Mucosa of stomach (tissue), 1 donor: ENCODE measurements around the gene MEF2D.

Experiments
- H3K27me3 ChIP-seq: one replicate; pipeline ENCODE4 v1.7.0; 2013; ENCODE audit warnings: mild to moderate bottlenecking, low read length; ENCODE audit not compliant: control insufficient read depth, insufficient read depth
- H3K36me3 ChIP-seq: one replicate; pipeline ENCODE4 v1.7.0; 2013; ENCODE audit warnings: low read length; ENCODE audit not compliant: control insufficient read depth, insufficient read depth
- H3K4me1 ChIP-seq: one replicate; pipeline ENCODE4 v1.7.0; 2013; ENCODE audit warnings: mild to moderate bottlenecking, low read length; ENCODE audit not compliant: control insufficient read depth, insufficient read depth
- H3K4me3 ChIP-seq: one replicate; pipeline ENCODE4 v1.7.0; 2013; ENCODE audit warnings: low read length
- H3K9ac ChIP-seq: one replicate; pipeline ENCODE4 v1.7.0; 2013; ENCODE audit warnings: mild to moderate bottlenecking, low read length, moderate library complexity
- H3K9me3 ChIP-seq: one replicate; pipeline ENCODE4 v1.7.0; 2013; ENCODE audit warnings: mild to moderate bottlenecking, low read length, moderate library complexity; ENCODE audit not compliant: control insufficient read depth
- donor health status: Pancreatic carcinoma.

The MEF2D gene

DNA sequence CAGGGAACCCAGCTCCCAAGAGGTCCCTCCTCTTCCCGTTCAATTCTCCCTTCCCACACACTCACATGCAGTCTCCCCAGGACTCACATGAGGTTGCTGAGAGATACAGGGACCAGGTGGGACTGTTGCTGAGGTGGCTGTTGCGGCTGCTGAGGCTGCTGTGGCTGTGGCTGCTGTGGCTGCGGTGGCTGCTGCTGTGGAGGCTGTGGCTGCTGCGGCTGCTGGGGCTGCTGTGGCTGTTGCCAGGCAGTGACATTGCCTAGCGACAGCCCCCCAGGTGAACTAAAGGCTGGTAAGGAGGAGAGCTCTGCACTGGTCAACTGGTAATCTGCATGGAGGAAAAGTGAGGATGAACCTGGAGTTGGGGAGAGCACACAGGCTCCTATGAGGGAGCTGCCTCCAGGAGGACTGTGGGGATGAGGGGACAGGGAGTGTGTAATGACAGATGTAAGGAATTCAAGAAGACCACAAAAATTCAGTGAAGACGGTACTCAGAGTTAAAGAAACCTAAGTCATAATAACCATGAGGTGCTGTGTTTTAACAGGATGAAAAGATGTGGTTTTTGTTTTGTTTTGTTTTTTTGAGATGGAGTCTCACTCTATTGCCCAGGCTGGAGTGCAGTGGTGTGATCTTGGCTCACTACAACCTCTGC is 31.8 kb downstream of the MEF2D start:
- Histone ChIP-seq H3K9me3 (no peaks in the 10 kb centered on the region), H3K36me3 (peaks cover 23% of the 10 kb centered on the region), H3K27me3 (no peaks in the 10 kb centered on the region), H3K4me1 (peaks cover 52% of the 10 kb centered on the region), H3K9ac (no peak overlapping the region), H3K4me3 (no peak overlapping the region)

DNA sequence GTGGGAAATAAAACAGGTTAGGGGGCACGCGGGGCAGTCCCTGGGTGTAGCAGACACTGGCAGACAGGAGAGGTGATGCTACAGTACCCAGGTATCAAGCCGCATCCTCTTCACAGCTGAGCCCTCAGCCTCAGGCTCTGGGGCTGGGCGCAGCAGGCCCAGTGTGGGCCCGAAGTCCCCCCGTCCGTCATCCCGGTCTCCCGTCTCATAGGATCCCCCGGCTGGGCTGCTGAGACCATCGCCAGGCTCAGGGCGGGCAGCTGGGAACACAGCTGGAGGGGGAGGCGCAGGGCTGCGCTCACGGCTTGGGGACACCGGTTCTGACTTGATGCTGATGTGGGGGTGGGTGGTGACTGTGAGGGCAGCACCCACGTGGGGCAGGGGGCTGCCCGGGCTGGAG is 32.7 kb downstream of the MEF2D start:
- H3K9me3 ChIP-seq = no peaks in the 10 kb centered on the region
- H3K4me1 ChIP-seq = peaks cover 56% of the 10 kb centered on the region
- H3K9ac ChIP-seq = no peak overlapping the region
- peaks cover 15% of the 10 kb centered on the region for H3K36me3 ChIP-seq
- H3K27me3 ChIP-seq = no peaks in the 10 kb centered on the region
- H3K4me3 ChIP-seq = no peak overlapping the region

DNA sequence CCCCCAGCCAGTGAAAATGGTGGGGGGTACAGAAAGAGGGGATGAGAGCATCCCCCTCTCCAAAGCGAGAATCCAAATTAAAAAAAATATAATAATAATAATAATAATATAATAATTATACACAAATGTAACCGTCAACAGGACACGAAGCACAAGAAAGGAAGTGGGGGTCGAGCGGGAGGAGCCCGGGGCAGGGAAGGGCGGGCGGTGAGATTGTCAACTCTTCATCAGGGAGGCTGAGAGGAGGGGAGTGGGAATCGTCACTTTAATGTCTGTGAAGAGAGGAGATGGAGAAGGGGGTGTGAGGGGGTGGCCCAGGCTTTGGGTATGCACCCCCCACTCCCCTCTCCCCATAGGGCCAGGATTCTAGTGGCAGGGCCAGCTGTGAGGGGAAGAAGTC is 33.2 kb downstream of the MEF2D start:
- H3K9me3 ChIP-seq = no peaks in the 10 kb centered on the region
- H3K27me3 ChIP-seq = no peaks in the 10 kb centered on the region
- H3K4me3 ChIP-seq = no peak overlapping the region
- peaks cover 15% of the 10 kb centered on the region for H3K36me3 ChIP-seq
- H3K9ac ChIP-seq = no peak overlapping the region
- H3K4me1 ChIP-seq = peaks cover 55% of the 10 kb centered on the region

DNA sequence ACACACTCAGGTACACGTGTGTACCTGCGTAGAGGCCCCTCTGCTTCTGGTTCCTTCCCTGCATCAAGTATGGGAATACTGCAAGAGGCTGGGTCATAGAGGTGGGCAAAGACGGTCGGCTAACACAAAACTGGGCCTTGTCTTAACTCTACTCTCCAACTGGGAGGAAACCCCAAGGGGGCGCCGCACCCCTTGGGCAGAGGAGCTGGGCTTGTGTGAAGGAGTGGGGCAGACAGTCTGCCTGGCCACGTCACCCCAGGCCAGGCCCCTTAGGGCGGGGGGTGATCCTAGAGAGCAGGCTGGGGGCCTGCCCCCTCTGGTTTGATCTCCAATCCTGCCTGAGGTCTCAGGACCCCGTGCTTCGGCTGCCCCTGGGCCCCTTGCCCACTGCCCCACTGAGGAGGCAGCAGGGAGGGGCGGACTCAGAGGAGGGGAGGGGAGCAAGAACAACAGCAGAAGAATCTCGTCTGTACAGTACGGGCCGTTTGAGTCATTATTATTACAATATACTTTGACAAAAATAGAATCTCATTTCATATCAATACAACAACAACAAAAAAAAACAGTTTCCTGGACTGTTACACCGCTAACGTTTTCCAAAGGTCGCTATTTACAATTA is 34.7 kb downstream of the MEF2D start:
- Histone ChIP-seq H3K9me3 (no peaks in the 10 kb centered on the region), H3K9ac (no peak overlapping the region), H3K27me3 (no peaks in the 10 kb centered on the region), H3K4me1 (peaks cover 50% of the 10 kb centered on the region), H3K36me3 (peaks cover 15% of the 10 kb centered on the region), H3K4me3 (no peak overlapping the region)

DNA sequence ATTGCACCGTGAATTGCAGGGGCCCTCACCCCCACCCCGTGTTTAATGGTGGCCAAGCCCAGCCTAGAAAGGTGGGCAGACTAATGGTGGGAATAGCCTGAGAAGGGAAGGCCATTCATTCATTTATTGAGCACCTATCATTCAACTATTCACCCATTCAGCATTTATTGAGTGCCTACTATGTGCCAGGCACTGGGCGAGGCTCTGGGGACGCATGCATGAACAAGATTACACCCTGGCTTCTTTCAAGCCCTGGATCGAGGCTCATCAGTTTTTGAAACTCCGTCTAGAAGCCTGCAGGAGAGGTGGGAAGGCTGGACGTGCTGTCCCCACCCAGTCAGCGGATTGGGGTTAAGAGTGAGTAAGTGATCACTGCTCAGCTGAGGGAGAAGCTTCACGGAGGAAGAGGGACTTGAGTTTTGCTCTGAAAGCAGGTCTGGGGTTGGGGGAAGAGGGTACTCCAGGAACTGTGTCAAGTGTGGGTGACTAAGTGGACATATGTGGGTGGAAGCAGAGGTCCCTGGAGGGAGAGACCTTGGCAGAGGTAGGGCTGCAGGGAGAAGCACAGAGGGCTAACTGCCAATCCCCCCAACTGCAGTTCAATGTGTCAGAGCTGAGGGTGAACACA is 35.6 kb downstream of the MEF2D start:
- no peak overlapping the region for H3K9ac ChIP-seq
- peaks cover 44% of the 10 kb centered on the region for H3K4me1 ChIP-seq
- H3K36me3 ChIP-seq = peaks cover 15% of the 10 kb centered on the region

DNA sequence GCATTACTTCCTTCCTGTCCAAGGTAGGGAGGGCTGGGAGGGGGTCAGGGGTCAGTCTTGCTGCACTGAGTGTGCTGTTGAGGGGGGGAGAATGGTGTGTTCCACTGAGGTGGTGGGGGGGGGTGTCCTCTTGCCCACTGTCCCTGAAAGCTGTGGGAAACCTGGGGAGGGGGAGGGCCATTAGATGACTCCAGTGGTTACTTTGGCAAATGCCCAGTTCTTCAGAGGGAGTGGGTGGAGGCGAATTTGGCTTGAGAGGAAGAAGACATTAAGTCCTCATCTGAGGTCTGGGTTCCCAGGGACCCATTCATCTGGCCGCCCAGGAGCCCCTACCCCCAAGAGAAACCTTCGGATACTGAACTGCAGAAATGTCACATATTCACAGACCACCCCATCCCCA is 36.2 kb downstream of the MEF2D start:
- Histone ChIP-seq H3K9me3 (no peaks in the 10 kb centered on the region), H3K36me3 (peaks cover 15% of the 10 kb centered on the region), H3K27me3 (no peaks in the 10 kb centered on the region), H3K4me1 (peaks cover 40% of the 10 kb centered on the region), H3K9ac (no peak overlapping the region), H3K4me3 (no peak overlapping the region)

More for the DNA sequence above, 35.6 kb downstream of the MEF2D start:
- Histone ChIP-seq H3K9me3 (no peaks in the 10 kb centered on the region), H3K4me3 (no peak overlapping the region), H3K27me3 (no peaks in the 10 kb centered on the region)

DNA sequence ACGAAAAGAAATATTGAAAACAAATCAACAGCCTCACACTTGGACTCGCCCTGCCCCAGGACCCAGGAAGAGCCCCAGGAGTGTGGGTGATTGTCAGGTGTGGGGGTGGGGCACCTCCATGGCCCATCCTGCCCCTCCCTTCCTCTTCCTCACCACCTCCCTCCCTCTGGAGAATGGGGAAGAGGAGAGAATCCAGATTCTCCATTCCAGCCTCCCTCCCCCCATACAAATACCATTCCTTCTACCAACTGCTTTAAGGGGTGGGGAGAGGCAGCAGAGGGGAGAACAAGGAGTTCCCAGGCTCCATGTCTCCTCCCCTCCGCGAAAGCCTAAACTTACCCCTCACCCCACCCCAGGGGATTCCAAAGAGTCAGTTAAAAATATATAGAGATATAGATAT is 36.7 kb downstream of the MEF2D start:
- no peaks in the 10 kb centered on the region for H3K27me3 ChIP-seq
- H3K4me3 ChIP-seq = no peak overlapping the region
- H3K36me3 ChIP-seq = peaks cover 13% of the 10 kb centered on the region
- H3K4me1 ChIP-seq = peaks cover 40% of the 10 kb centered on the region
- H3K9me3 ChIP-seq = no peaks in the 10 kb centered on the region
- H3K9ac ChIP-seq = peak overlapping the region; percentile 28

DNA sequence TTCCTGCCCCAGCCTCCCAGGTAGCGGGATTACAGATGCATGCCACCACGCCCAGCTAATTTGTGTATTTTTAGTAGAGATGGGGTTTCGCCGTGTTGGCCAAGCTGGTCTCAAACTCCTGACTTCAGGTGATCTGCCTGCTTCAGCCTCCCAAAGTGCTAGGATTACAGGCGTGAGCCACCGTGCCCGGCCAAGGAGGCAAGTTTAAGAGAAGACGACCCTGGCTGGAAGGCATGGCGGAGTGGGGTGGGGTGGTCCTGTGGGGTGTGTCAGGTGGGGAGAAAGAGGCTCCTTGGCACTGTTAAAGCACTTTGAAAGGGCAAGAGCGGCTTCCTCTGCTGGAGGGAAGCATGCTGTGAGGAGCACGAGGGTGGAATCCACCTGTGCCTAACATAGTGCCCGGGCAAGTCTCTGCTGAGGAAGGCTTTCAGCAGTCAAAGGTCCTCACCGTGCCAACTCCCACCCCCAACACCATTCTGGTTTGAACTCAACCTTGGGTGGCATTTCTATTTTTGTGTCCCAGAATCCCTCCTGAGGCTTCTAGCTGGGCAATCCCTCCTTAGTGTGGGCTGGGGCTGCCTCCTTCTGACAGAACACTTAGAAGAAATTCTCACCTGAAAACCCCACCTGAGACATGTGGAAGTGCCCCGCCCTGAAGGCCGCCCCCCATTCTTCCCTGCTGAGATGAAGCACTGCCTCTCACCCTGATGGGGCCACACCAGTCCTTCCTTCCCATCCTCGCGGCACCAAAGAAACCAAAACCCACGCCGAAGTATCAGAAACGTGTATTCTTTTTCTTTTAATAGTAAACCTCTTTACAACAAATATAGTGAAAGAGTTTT is 37.4 kb downstream of the MEF2D start:
- Histone ChIP-seq H3K27me3 (no peaks in the 10 kb centered on the region), H3K9me3 (no peaks in the 10 kb centered on the region), H3K9ac (peak overlapping the region; percentile 28), H3K4me1 (peaks cover 42% of the 10 kb centered on the region), H3K4me3 (no peak overlapping the region), H3K36me3 (peaks cover 7% of the 10 kb centered on the region)

DNA sequence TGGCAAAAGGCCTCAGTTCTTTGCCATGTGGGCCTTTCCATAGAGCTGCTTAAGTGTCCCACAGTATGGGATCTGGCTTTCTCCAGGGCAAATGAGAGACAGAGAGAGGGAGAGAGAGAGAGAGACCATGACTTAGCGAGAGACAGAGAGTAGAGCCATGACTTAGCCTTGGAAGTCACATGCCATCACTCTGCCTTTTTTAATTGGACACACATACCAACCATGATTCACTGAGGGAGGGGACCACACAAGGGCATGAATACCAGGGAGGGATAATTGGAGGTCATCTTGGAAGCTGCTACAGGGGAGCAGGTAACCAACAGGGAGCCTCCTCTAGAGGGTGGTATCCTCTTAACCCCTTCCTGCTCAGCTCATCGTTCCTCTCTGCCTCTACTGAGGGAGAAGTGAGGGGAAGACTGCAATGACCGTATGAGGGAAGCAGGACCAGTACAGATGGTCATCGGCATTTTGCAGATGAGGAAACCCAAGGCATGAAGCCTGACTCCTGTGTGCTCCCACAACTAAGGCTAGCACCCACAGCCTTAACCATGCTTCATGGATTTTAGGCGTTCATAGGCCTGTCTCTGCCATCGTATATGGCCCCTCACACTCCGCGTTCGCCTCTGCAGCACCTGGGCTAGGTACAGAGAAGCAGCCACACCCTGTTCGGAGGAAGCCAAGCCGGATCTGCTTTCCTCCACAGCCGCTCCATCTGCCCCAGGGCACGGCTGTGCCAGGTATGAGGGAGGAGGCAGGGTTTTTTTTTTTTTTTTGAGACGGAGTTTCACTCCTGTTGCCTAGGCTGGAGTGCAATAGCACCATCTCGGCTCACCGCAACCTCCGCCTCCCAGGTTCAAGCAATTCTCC is 38.6 kb downstream of the MEF2D start:
- no peaks in the 10 kb centered on the region for H3K27me3 ChIP-seq
- H3K4me3 ChIP-seq = no peak overlapping the region
- H3K36me3 ChIP-seq = no peaks in the 10 kb centered on the region
- no peak overlapping the region for H3K9ac ChIP-seq
- peaks cover 47% of the 10 kb centered on the region for H3K4me1 ChIP-seq
- no peaks in the 10 kb centered on the region for H3K9me3 ChIP-seq

DNA sequence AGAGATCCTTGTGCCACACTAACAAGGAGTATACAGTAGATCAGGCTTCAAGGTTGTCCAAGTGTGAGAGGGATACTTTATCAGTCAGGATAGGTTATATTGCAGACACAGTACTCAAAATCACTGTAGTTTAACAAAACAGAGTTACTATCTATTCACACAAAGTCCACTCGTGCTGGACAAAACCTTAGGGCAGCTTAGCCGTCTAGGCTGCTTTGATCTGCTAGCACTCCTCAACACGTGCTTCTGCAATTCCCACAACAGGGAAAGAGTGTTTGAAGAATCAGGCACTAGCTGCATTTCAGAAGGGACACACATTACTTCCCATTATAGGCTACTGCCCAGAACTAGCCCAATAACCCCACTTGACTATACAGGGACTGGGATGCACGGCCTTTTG is 39.5 kb downstream of the MEF2D start:
- Histone ChIP-seq H3K9ac (no peak overlapping the region), H3K4me3 (no peak overlapping the region), H3K9me3 (no peaks in the 10 kb centered on the region), H3K27me3 (no peaks in the 10 kb centered on the region), H3K4me1 (peaks cover 39% of the 10 kb centered on the region), H3K36me3 (no peaks in the 10 kb centered on the region)

DNA sequence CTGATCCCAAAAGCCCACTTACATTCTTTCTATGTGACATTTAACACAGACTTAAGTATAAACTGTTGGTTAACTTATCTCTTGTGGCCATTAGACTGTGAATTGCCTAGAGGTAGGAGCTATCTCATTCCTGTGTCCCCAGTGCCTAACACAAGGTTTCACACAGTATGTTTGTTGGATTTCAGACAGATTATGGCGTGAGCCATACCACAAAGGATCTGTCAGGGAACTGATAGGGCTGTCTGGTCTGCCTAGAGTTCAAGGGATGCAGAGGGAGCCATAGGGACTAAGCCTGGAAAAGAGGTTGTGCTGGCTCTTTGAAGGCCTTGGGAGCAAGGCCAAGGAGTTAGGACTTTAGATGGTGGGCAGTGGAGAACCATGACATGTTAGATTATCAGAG is 40.0 kb downstream of the MEF2D start:
- H3K9ac ChIP-seq = no peak overlapping the region
- H3K4me3 ChIP-seq = no peak overlapping the region
- no peaks in the 10 kb centered on the region for H3K36me3 ChIP-seq
- no peaks in the 10 kb centered on the region for H3K27me3 ChIP-seq
- H3K9me3 ChIP-seq = no peaks in the 10 kb centered on the region
- peaks cover 34% of the 10 kb centered on the region for H3K4me1 ChIP-seq
